Keratinocyte (primary cell): ENCODE data around the gene PCDH9. TPM values are rescaled to one million over a fixed set of nuclear protein-coding genes. Genes with fewer than 3 reads are reported as not detected.

Source experiments
- DNase-seq: peaks from one replicate; pipeline ENCODE4 v3.0.0-alpha.2; 2011; ENCODE audit warnings: low read depth, missing footprints, low spot score
- FAIRE-seq: peaks from 2 replicates; lab custom pipeline; 2011; peaks lifted over from hg19 to GRCh38; lab: Jason Lieb, UNC
- H2AFZ ChIP-seq: 2 replicates; pipeline ENCODE4 v1.6.0; 2012; ENCODE audit warnings: low read length, control low read depth, inconsistent platforms; ENCODE audit not compliant: control insufficient read depth
- H3K27ac ChIP-seq: 2 replicates; pipeline ENCODE4 v1.5.1; 2011; ENCODE audit warnings: low read length; ENCODE audit not compliant: control insufficient read depth, insufficient read depth
- H3K27me3 ChIP-seq: 3 replicates; pipeline ENCODE4 v1.6.0; 2011; ENCODE audit warnings: low read length; ENCODE audit not compliant: control insufficient read depth, insufficient read depth; ENCODE audit errors: extremely low read depth
- H3K36me3 ChIP-seq, 2 experiments: 2 replicates in 1 of 2; 3 replicates in 1 of 2; pipeline ENCODE4 v1.5.1; 2011; ENCODE audit warnings: low read length in 2 of 2, mild to moderate bottlenecking in 1 of 2; ENCODE audit not compliant: control insufficient read depth in 2 of 2, insufficient read depth in 2 of 2; ENCODE audit errors: extremely low read depth in 1 of 2
- H3K4me1 ChIP-seq: 3 replicates; pipeline ENCODE4 v1.5.1; 2011; ENCODE audit warnings: low read length; ENCODE audit not compliant: control insufficient read depth, insufficient read depth; ENCODE audit errors: extremely low read depth
- H3K4me2 ChIP-seq: 3 replicates; pipeline ENCODE4 v1.6.0; 2011; ENCODE audit warnings: low read depth, low read length; ENCODE audit not compliant: control insufficient read depth, insufficient read depth; ENCODE audit errors: extremely low read depth
- H3K4me3 ChIP-seq, 3 experiments: fragments of 200-600 bp in 1 of 3; sonication (generic) in 1 of 3; 2 replicates in 2 of 3; 3 replicates in 1 of 3; pipeline ENCODE4 v1.5.1; 2011 to 2016; ENCODE audit warnings: low read length in 3 of 3, mild to moderate bottlenecking in 3 of 3, control low read depth in 2 of 3, inconsistent platforms in 1 of 3, low read depth in 1 of 3, mixed read lengths in 1 of 3, mixed run types in 1 of 3, moderate library complexity in 1 of 3; ENCODE audit not compliant: control insufficient read depth in 2 of 3, insufficient read depth in 2 of 3; ENCODE audit errors: extremely low read depth in 1 of 3
- H3K79me2 ChIP-seq: 2 replicates; pipeline ENCODE4 v1.6.0; 2012; ENCODE audit warnings: low read length; ENCODE audit not compliant: control insufficient read depth, insufficient read depth
- H3K9ac ChIP-seq: 3 replicates; pipeline ENCODE4 v1.6.0; 2011; ENCODE audit warnings: low read length; ENCODE audit not compliant: control insufficient read depth, insufficient read depth; ENCODE audit errors: extremely low read depth
- H3K9me1 ChIP-seq: 3 replicates; pipeline ENCODE4 v1.6.0; 2011; ENCODE audit warnings: low read length; ENCODE audit not compliant: control insufficient read depth, insufficient read depth; ENCODE audit errors: extremely low read depth
- H3K9me3 ChIP-seq: 2 replicates; pipeline ENCODE4 v1.5.1; 2012; ENCODE audit warnings: low read depth, low read length; ENCODE audit not compliant: control insufficient read depth
- H4K20me1 ChIP-seq: 3 replicates; pipeline ENCODE4 v1.6.0; 2011; ENCODE audit warnings: low read length; ENCODE audit not compliant: control insufficient read depth, insufficient read depth; ENCODE audit errors: extremely low read depth
- CTCF ChIP-seq, 3 experiments: IDR thresholded peaks in 1 of 3; conservative IDR thresholded peaks in 1 of 3; optimal IDR thresholded peaks in 1 of 3; 2 replicates in 2 of 3; 3 replicates in 1 of 3; pipeline versions ENCODE3 to v1.5.1; 2011; ENCODE audit warnings: low read length in 3 of 3, mild to moderate bottlenecking in 3 of 3, moderate library complexity in 2 of 3, control low read depth in 1 of 3, inconsistent platforms in 1 of 3; ENCODE audit not compliant: insufficient read depth in 2 of 3; ENCODE audit errors: extremely low read depth in 1 of 3
- EZH2 ChIP-seq: IDR thresholded peaks from one replicate; pipeline ENCODE4 v1.6.1; 2012; ENCODE audit warnings: inconsistent platforms, mild to moderate bottlenecking, low read length, moderate library complexity
- dilution Hi-C: fragments of 300-500 bp; cut with MboI; formaldehyde crosslinking; loops from one replicate; pipeline ENCODE4 v1.7.0; 2020; ENCODE audit warnings: low sequenced_read_pairs; ENCODE audit not compliant: extremely low pct_ligation_motif_present
- polyA plus RNA-seq, 5 experiments: library from polyadenylated mRNA; depleted of rRNA in 3 of 5; stranded (reverse) in 3 of 5; stranded (forward) in 1 of 5; unstranded in 1 of 5; fragments of >200 nt; gene quantifications; 1 replicate in 1 of 5; 2 replicates in 3 of 5; 3 replicates in 1 of 5; pipeline versions ENCODE4 v1.2.1 to v1.2.3, GENCODE V29; 2011 to 2012; ENCODE audit warnings: missing spikeins in 2 of 5, low read depth in 1 of 5, low replicate concordance in 1 of 5

PCDH9 gene
- polyA plus RNA-seq, 1 donor (not counting 4 experiments of a cell fraction or from before 2014, with no cell fraction given) = 0.21 TPM

- H3K36me3 ChIP-seq = no peaks in the 10 kb centered on the region
- no peaks in the 10 kb centered on the region for H3K79me2 ChIP-seq
- dilution Hi-C loops = no loop called here
- H3K9ac ChIP-seq = no peak overlapping the region
- FAIRE-seq = no peak
- H2AFZ ChIP-seq = no peak overlapping the region
- H3K27ac ChIP-seq = no peak overlapping the region
- H3K4me2 ChIP-seq = no peak overlapping the region
- H3K27me3 ChIP-seq = no peaks in the 10 kb centered on the region
- H4K20me1 ChIP-seq = no peaks in the 10 kb centered on the region
- H3K9me3 ChIP-seq = no peaks in the 10 kb centered on the region
- no peak overlapping the region for H3K4me3 ChIP-seq
- no peaks in the 10 kb centered on the region for H3K9me1 ChIP-seq
- TF ChIP-seq CTCF (optimal IDR thresholded peaks at IDR 0.05 in 1 of 3, IDR thresholded peaks at IDR 0.05 in 1 of 3, conservative IDR thresholded peaks at IDR 0.05 in 1 of 3; ENCODE audit: extremely low read depth in 1 of 3, insufficient read depth in 2 of 3, low read length in 3 of 3) (peak in 2 of 3 experiments; percentile 11 to 35), EZH2 (no peak)
- no peak for DNase-seq
- no peaks in the 10 kb centered on the region for H3K4me1 ChIP-seq
Measured at GRCh38 chr13:66689628-66690027, 540.5 kb downstream of the PCDH9 start.

- no peaks in the 10 kb centered on the region for H3K9me1 ChIP-seq
- H3K4me2 ChIP-seq = no peak overlapping the region
- FAIRE-seq (no peak), DNase-seq (no peak)
- H3K27me3 ChIP-seq = no peaks in the 10 kb centered on the region
- H3K36me3 ChIP-seq = no peaks in the 10 kb centered on the region
- no peak overlapping the region for H3K27ac ChIP-seq
- no peak overlapping the region for H3K9ac ChIP-seq
- no peaks in the 10 kb centered on the region for H3K9me3 ChIP-seq
- H2AFZ ChIP-seq = no peak overlapping the region
- H3K4me1 ChIP-seq = no peaks in the 10 kb centered on the region
- H4K20me1 ChIP-seq = no peaks in the 10 kb centered on the region
- dilution Hi-C loops = no loop called here
- no peak overlapping the region for H3K4me3 ChIP-seq
- TF ChIP-seq CTCF (optimal IDR thresholded peaks at IDR 0.05 in 1 of 3, IDR thresholded peaks at IDR 0.05 in 1 of 3, conservative IDR thresholded peaks at IDR 0.05 in 1 of 3; ENCODE audit: extremely low read depth in 1 of 3, insufficient read depth in 2 of 3, low read length in 3 of 3) = no peak
- no peaks in the 10 kb centered on the region for H3K79me2 ChIP-seq
Measured at GRCh38 chr13:66689037-66689619, 541.0 kb downstream of the PCDH9 start.
